Upper lobe of left lung (tissue), 4 donors: ENCODE data around the gene CABCOCO1.

Experiments
- CTCF ChIP-seq, 6 experiments: fragments of 450-650 bp in 4 of 6; fragments of 200-600 bp in 2 of 6; sonication (generic) in 2 of 6; IDR thresholded peaks; one replicate each; pipeline ENCODE4 v1.5.1; 2016 to 2019; ENCODE audit warnings: antibody characterized with exemption in 6 of 6
- EP300 ChIP-seq, 4 donors: sonication (generic); formaldehyde crosslinking; IDR thresholded peaks; one replicate each; pipeline ENCODE4 v1.5.1; 2017; ENCODE audit warnings: antibody characterized with exemption in 4 of 4, control low read depth in 2 of 4
- POLR2A ChIP-seq, 4 donors: fragments of 450-650 bp; IDR thresholded peaks; one replicate each; pipeline ENCODE4 v1.5.1; 2016 to 2017; ENCODE audit warnings: antibody characterized with exemption in 4 of 4, mild to moderate bottlenecking in 2 of 4
- POLR2AphosphoS5 ChIP-seq, 2 donors: sonication (generic); formaldehyde crosslinking; IDR thresholded peaks; one replicate each; pipeline ENCODE4 v1.5.1; 2017; ENCODE audit warnings: antibody characterized with exemption in 2 of 2

- TF ChIP-seq CTCF (IDR thresholded peaks at IDR 0.05) (peak in 5 of 6 experiments; percentile 13 to 55 (median 46)), EP300 (IDR thresholded peaks at IDR 0.05) (no peak), POLR2A (IDR thresholded peaks at IDR 0.05) (no peak), POLR2AphosphoS5 (IDR thresholded peaks at IDR 0.05) (no peak)
Measured at GRCh38 chr10:61733358-61733940, 70.7 kb downstream of the CABCOCO1 start.
